Adipose tissue (tissue), 3 donors: ENCODE measurements around the gene TEP1. TPM values are rescaled to one million over a fixed set of nuclear protein-coding genes. Genes with fewer than 3 reads are reported as not detected.

ENCODE experiments used
- H3K27ac ChIP-seq: one replicate; pipeline ENCODE4 v1.5.1; 2013; ENCODE audit warnings: low read depth, low read length
- WGBS, 3 donors: extraction: QIAGEN DNeasy Blood & Tissue Kit; methylation state at CpG; one replicate each; pipeline ENCODE4 v1.1.7; 2013; 5-methylcytosine and 5-hydroxymethylcytosine counted together
- polyA plus RNA-seq, 3 donors: library from polyadenylated mRNA; stranded (reverse); fragments of 200-250 nt; gene quantifications; one replicate each; pipeline ENCODE4 v1.2.3, GENCODE V29; 2013
- donor health status: healthy with polysubstance abuse.
- donor health status: Bipolar disorder and iron deficiency.
- donor health status: healthy.

The TEP1 gene
- polyA plus RNA-seq, 3 donors, result 5.4 to 16.2 (median 14.6) TPM

GRCh38 chr14:20327005-20327869 lies 86.1 kb downstream of the TEP1 start:
- H3K27ac ChIP-seq, result no peak overlapping the region
- 36 to 47% (median 46%) methylated on average over 8 of the region's 8 CpGs for WGBS, 3 donors

GRCh38 chr14:20317720-20318119 lies 95.6 kb downstream of the TEP1 start:
- no peak overlapping the region for H3K27ac ChIP-seq
- 91 to 99% (median 96%) methylated on average over 16 of the region's 16 CpGs for WGBS, 3 donors

Other genes with a start within 250 kb of the TEP1 start
- gene OR11G2, start 222.6 kb downstream of the TEP1 start, polyA plus RNA-seq, result not detected
- gene OR11H6, start 189.8 kb downstream of the TEP1 start, polyA plus RNA-seq, result not detected
- not detected for gene OR11H7, start 184.5 kb downstream of the TEP1 start, polyA plus RNA-seq
- not detected for gene OR11H4, start 174.2 kb downstream of the TEP1 start, polyA plus RNA-seq
- gene TTC5, start 107.5 kb downstream of the TEP1 start, polyA plus RNA-seq, result 10 to 100 TPM in 1 of 3 donors, 1 to 10 TPM in 2; 3.7 to 10.1 (median 5.0) TPM
- 10 to 100 TPM; 27.7 to 59.4 (median 40.7) TPM for gene CCNB1IP1, start 80.2 kb downstream of the TEP1 start, polyA plus RNA-seq
- gene PARP2, start 69.9 kb downstream of the TEP1 start, polyA plus RNA-seq, result 10 to 100 TPM in 2 of 3 donors, 1 to 10 TPM in 1; 8.7 to 16.9 (median 11.0) TPM
- gene KLHL33, start 22.7 kb upstream of the TEP1 start, polyA plus RNA-seq, result 1 to 10 TPM in 1 of 3 donors, under 1 TPM in 2; 0.09 to 1.6 (median 0.27) TPM
- 10 to 100 TPM; 19.5 to 26.7 (median 22.4) TPM for gene OSGEP, start 41.3 kb upstream of the TEP1 start, polyA plus RNA-seq
- gene APEX1, start 41.7 kb upstream of the TEP1 start, polyA plus RNA-seq, result 100 to 1,000 TPM in 2 of 3 donors, 10 to 100 TPM in 1; 94.2 to 151 (median 116) TPM
- gene PIP4P1, start 47.9 kb upstream of the TEP1 start, polyA plus RNA-seq, result 10 to 100 TPM; 19.0 to 36.6 (median 24.6) TPM
- gene PNP, start 55.9 kb upstream of the TEP1 start, polyA plus RNA-seq, result 100 to 1,000 TPM in 1 of 3 donors, 10 to 100 TPM in 2; 17.0 to 182 (median 41.7) TPM
- under 1 TPM in 2 of 3 donors, not detected in 1; 0.05 to 0.09 TPM for gene RNASE10, start 92.0 kb upstream of the TEP1 start, polyA plus RNA-seq
- gene RNASE9, start 147.5 kb upstream of the TEP1 start, polyA plus RNA-seq, result not detected
- gene RNASE11, start 174.5 kb upstream of the TEP1 start, polyA plus RNA-seq, result not detected
- not detected for gene RNASE12, start 177.9 kb upstream of the TEP1 start, polyA plus RNA-seq
- not detected for gene OR6S1, start 228.2 kb upstream of the TEP1 start, polyA plus RNA-seq